ENCODE data around the gene ACO2.
A peak's percentile ranks its signal among the peaks of the same experiment; 100 is the strongest.

DNA sequence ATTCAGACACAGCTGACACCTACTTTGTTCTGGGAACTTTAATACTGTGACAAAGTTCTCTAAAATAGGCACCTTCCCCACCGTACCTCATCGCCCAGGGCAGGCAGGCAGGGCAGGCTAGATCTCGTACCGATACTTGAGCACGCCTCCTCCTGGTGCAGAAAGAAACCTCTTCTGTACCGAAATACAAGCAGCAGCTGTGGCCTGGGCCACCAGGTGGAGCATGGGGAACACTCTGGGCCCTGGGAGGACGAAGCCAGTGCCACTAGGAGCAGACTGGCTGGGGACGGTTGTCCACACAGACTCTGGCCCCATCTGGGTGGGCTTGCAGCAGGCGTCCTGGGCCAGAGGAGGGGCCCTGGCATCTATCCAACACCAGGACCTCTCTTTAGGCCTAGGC lies 108.0 kb downstream of the ACO2 start:
- TF ChIP-seq CTCF (IDR thresholded peaks at IDR 0.05) (peak in 5 of 6 experiments; percentile 14 to 66 (median 51)), EP300 (IDR thresholded peaks at IDR 0.05) (no peak), POLR2A (IDR thresholded peaks at IDR 0.05) (no peak)

All from upper lobe of left lung (tissue), 4 donors.